GM21717 (cell line): ENCODE data around the gene PCNX2.
"Not testable (repeated sequence)": the region's sequence is repeated elsewhere in the genome, so short reads cannot be mapped to it uniquely, and the experiment has no call there.

Experiments used
- ATAC-seq: cut with Tn5 transposase; IDR thresholded peaks from one replicate; pipeline ENCODE4 v1.9.1; 2021; ENCODE audit warnings: mild to moderate bottlenecking, moderate library complexity; ENCODE audit not compliant: unreplicated experiment

The PCNX2 gene

GRCh38 chr1:233112186-233113008 is 183.1 kb downstream of the PCNX2 start:
- ATAC-seq: no peak

- ATAC-seq: no peak
Measured at GRCh38 chr1:233111731-233112130, 183.8 kb downstream of the PCNX2 start.

GRCh38 chr1:233109096-233109495 is 186.4 kb downstream of the PCNX2 start:
- no peak for ATAC-seq

GRCh38 chr1:233107716-233108130 is 187.8 kb downstream of the PCNX2 start:
- ATAC-seq: not testable (repeated sequence)

GRCh38 chr1:233107130-233107660 is 188.3 kb downstream of the PCNX2 start:
- no peak for ATAC-seq

GRCh38 chr1:233105225-233105624 is 190.3 kb downstream of the PCNX2 start:
- ATAC-seq: no peak

- no peak for ATAC-seq
Measured at GRCh38 chr1:233102341-233102740, 193.2 kb downstream of the PCNX2 start.

GRCh38 chr1:233097959-233098580 is 197.5 kb downstream of the PCNX2 start:
- ATAC-seq: no peak

- no peak for ATAC-seq
Measured at GRCh38 chr1:233097546-233097945, 198.0 kb downstream of the PCNX2 start.

GRCh38 chr1:233094691-233095090 is 200.8 kb downstream of the PCNX2 start:
- ATAC-seq: no peak

- ATAC-seq: no peak
Measured at GRCh38 chr1:233094269-233094668, 201.3 kb downstream of the PCNX2 start.

- no peak for ATAC-seq
Measured at GRCh38 chr1:233090746-233091494, 204.6 kb downstream of the PCNX2 start.

- ATAC-seq: no peak
Measured at GRCh38 chr1:233089251-233089650, 206.3 kb downstream of the PCNX2 start.

GRCh38 chr1:233088613-233089012 is 206.9 kb downstream of the PCNX2 start:
- ATAC-seq: no peak

GRCh38 chr1:233086961-233087881 is 208.3 kb downstream of the PCNX2 start:
- ATAC-seq: no peak

GRCh38 chr1:233085566-233085965 is 210.0 kb downstream of the PCNX2 start:
- no peak for ATAC-seq

- ATAC-seq: peak; percentile 72
Measured at GRCh38 chr1:233082778-233083550, 212.6 kb downstream of the PCNX2 start.

- ATAC-seq: no peak
Measured at GRCh38 chr1:233081735-233082134, 213.8 kb downstream of the PCNX2 start.

GRCh38 chr1:233080827-233081226 is 214.7 kb downstream of the PCNX2 start:
- ATAC-seq: not testable (repeated sequence)

GRCh38 chr1:233080286-233080685 is 215.2 kb downstream of the PCNX2 start:
- no peak for ATAC-seq
